Breast epithelium (tissue), 3 donors: ENCODE measurements around the gene ADGRF3.

Experiments
- CTCF ChIP-seq, 3 donors: fragments of 450-650 bp; IDR thresholded peaks; one replicate each; pipeline ENCODE4 v1.5.1; 2016 to 2017; ENCODE audit warnings: antibody characterized with exemption in 3 of 3, mild to moderate bottlenecking in 3 of 3, moderate library complexity in 3 of 3
- POLR2A ChIP-seq: fragments of 450-650 bp; IDR thresholded peaks from one replicate; pipeline ENCODE4 v1.6.1; 2016; ENCODE audit warnings: antibody characterized with exemption, mild to moderate bottlenecking, moderate library complexity
- POLR2AphosphoS5 ChIP-seq, 3 donors: sonication (generic); formaldehyde crosslinking; IDR thresholded peaks; one replicate each; pipeline ENCODE4 v1.6.1; 2017; ENCODE audit warnings: antibody characterized with exemption in 3 of 3

- TF ChIP-seq POLR2A (no peak), CTCF (IDR thresholded peaks at IDR 0.05) (no peak), POLR2AphosphoS5 (IDR thresholded peaks at IDR 0.05) (no peak)
These were observed 53.9 kb downstream of the ADGRF3 start for GRCh38 chr2:26292646-26293045.
